GM12801 (cell line): ENCODE measurements around the gene SLAMF9.

ENCODE experiments used
- CTCF ChIP-seq: IDR thresholded peaks from one replicate; pipeline ENCODE4 v1.5.1; 2011; ENCODE audit warnings: control low read depth; ENCODE audit not compliant: insufficient read length; ENCODE audit errors: extremely low read depth

The SLAMF9 gene

GRCh38 chr1:159918352-159919200 lies 35.5 kb downstream of the SLAMF9 start:
- TF ChIP-seq CTCF, result no peak

GRCh38 chr1:159917533-159918351 lies 36.3 kb downstream of the SLAMF9 start:
- TF ChIP-seq CTCF, result no peak

- TF ChIP-seq CTCF, result no peak
These were observed 37.6 kb downstream of the SLAMF9 start for GRCh38 chr1:159916242-159917051.

GRCh38 chr1:159915571-159916241 lies 38.3 kb downstream of the SLAMF9 start:
- TF ChIP-seq CTCF, result no peak

GRCh38 chr1:159914252-159915018 lies 39.6 kb downstream of the SLAMF9 start:
- no peak for TF ChIP-seq CTCF

- no peak for TF ChIP-seq CTCF
These were observed 40.4 kb downstream of the SLAMF9 start for GRCh38 chr1:159913451-159914192.
